GM18508 (cell line): Measurements from ENCODE around the gene DNAH2.
A peak's percentile ranks its signal among the peaks of the same experiment; 100 is the strongest.

Experiments
- ATAC-seq: cut with Tn5 transposase; IDR thresholded peaks from one replicate; pipeline ENCODE4 v1.9.1; 2021; ENCODE audit warnings: moderate number of reproducible peaks; ENCODE audit not compliant: insufficient read depth, unreplicated experiment

DNAH2 gene, protein sequence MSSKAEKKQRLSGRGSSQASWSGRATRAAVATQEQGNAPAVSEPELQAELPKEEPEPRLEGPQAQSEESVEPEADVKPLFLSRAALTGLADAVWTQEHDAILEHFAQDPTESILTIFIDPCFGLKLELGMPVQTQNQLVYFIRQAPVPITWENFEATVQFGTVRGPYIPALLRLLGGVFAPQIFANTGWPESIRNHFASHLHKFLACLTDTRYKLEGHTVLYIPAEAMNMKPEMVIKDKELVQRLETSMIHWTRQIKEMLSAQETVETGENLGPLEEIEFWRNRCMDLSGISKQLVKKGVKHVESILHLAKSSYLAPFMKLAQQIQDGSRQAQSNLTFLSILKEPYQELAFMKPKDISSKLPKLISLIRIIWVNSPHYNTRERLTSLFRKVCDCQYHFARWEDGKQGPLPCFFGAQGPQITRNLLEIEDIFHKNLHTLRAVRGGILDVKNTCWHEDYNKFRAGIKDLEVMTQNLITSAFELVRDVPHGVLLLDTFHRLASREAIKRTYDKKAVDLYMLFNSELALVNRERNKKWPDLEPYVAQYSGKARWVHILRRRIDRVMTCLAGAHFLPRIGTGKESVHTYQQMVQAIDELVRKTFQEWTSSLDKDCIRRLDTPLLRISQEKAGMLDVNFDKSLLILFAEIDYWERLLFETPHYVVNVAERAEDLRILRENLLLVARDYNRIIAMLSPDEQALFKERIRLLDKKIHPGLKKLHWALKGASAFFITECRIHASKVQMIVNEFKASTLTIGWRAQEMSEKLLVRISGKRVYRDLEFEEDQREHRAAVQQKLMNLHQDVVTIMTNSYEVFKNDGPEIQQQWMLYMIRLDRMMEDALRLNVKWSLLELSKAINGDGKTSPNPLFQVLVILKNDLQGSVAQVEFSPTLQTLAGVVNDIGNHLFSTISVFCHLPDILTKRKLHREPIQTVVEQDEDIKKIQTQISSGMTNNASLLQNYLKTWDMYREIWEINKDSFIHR (N-terminal part only)

DNA sequence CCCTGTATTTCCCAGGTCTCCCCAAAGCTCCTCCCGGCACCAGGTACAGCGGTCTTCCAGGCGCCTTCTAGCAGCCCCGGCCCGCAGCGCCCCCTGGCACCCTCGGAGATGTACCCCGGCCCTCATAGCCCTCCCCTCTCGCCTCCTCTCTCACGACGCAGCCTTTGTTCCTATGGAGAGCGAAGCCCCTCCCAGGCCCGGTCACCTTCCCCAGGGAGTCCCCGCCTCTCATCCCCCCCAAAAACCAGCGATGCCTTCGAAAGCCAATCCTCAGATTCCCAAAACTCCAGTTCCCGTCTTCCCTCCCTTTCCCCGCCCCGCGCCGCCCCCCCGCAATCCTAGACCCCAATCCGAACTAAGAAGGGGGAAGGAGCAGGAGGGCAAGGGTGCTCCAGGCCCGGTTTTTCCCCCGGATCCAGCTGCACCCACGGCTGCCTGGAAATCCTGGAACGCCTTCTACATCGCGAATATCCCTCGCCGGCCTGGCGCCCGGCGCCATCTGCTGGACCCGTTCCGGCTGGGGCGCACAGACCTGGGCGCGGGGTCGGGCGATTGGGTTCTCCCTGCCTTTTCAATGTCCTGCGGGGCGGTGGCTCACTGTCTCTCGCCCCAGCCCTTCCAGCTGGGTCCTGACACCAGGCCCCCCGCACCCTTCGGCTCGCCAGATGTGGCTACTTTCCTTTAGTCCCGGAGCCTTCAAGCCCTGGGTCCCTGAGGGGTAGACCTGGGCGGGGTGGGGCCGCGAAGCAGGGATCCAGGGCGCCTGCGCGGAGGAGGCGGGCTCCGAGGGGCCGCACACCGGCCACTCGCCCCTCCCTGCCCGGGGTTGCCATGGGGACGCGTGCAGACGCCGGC is at the start of gene DNAH2:
DNAH2 (plus strand) TSS at position 844 of the 855 bp plus-strand sequence. CDS start 1,991 bp downstream, outside the sequence.
- no peak for ATAC-seq

DNA sequence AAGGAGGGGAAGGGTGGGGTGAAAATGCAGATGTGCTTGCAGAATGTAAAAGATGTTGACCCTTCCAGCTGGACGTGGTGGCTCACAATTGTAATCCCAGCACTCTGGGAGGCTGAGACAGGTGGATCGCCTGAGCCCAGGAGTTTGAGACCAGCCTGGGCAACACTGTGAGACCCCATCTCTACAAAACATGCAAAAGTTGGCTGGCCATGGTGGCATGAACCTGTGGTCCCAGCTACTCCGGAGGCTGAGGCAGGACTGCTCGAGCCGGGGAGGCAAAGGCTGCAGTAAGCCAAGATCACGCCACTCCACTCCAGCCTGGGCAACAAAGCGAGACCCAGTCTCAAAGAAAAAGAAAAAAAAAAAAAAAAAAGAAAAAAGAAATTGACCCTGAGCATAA is 49.1 kb upstream of the DNAH2 start:
- ATAC-seq, result no peak

DNA sequence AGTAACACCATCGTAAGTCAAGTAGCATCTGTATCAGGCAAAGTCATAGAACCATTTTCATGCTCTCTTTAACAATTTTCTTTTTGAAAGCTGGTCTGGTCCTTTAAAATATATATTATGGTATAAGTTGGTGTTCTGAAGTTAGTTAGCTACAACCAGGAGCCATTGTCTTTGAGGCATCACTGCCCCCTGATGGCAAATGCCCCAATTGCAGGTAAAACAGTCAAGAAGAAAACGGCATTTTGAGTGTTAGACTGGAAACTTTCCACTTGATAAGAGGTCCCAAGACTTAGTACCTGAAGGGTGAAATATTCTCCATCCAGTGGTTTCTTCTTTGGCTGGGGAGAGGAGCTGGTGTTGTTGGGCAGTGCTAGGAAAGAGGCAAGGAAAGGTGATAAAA is 44.3 kb upstream of the DNAH2 start:
- no peak for ATAC-seq

DNA sequence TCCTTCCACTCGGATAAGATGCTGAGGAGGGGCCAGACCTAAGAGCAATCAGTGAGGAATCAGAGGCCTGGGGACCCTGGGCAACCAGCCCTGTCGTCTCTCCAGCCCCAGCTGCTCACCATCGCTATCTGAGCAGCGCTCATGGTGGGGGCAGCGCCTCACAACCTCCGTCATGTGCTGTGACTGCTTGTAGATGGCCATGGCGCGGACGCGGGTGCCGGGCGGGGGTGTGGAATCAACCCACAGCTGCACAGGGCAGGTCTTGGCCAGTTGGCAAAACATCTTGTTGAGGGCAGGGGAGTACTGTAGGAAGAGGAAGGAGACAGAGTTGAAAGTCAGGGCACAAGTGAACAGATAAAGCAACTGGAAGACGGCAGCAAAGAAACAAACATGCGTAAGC is 42.6 kb upstream of the DNAH2 start:
- no peak for ATAC-seq

DNA sequence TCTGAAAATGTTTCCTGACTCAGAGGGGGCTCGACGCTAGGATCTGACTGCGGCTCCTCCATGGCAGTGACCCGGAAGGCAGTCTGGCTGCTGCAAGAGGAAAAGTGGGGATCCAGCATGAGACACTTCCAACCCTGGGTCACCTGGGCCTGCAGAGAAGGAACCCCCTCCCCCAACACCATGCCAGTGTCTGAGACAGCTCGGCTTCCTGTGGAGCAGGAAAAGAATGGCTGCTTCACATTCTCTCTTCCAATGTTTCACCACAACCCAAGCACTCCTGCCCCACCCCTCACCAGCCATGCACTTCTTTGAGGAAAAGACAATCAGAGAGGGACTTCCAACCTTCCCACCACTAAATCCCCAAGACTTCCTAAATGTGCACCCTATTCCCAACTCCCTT is 41.0 kb upstream of the DNAH2 start:
- no peak for ATAC-seq

DNA sequence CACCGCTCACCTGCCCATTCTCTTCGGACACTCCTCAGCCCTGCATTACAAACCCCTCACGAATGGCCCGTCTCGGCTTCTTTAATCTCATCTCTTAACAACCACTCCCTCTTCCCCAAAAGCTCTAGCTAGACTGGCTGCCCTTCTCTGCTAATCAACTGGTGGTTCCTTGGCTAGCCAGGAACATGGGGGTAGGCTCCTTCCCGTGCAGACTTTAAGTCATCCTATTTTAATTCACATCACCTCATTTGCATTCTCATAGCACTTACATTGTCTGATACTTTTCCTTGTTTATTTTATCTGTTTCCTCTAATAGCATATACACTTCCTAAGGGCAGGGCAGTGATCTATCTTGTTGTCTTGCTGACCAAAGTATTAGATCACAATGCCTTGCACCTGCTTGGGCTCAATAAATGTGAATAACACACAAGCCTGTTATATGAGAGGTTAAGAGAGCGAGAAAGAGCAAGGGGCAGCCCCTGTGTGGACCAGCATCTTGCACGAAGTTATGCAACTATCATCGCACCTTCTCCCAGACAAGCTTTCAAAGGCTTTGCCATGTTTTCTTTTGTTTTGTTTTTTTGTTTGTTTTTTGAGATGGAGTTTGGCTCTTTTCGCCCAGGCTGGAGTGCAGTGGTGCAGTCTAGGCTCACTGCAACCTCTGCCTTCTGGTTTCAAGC is 40.0 kb upstream of the DNAH2 start:
- ATAC-seq, result no peak

DNA sequence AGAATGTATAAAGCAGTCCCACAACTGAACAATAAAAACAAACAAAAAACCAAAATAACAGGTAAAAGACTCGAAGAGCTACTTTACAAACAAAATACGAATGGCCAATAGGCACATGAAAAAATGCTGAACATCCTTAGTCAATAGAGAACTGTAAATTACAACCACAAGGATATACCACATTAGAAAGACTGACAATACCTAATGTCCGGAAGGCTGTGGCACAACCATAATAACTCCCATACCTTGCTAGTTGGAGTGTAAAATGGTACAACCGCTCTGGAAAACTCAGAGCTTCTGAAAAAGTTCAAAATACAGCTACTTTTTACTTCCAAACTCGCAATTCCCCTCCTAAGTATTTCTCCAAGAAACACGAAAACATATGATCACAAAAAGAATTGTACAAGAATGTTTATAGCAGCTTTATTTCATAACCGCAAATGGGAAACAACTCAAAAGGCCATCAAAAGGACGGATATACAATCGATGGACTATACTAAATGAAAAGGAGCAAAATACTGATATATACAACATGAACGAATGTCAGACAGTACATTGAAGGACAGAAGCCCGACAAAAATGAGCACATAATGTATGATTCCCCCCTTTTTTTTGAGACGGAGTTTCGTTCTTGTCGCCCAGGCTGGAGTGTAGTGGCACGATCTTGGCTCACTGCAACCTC is 32.6 kb upstream of the DNAH2 start:
- no peak for ATAC-seq

DNA sequence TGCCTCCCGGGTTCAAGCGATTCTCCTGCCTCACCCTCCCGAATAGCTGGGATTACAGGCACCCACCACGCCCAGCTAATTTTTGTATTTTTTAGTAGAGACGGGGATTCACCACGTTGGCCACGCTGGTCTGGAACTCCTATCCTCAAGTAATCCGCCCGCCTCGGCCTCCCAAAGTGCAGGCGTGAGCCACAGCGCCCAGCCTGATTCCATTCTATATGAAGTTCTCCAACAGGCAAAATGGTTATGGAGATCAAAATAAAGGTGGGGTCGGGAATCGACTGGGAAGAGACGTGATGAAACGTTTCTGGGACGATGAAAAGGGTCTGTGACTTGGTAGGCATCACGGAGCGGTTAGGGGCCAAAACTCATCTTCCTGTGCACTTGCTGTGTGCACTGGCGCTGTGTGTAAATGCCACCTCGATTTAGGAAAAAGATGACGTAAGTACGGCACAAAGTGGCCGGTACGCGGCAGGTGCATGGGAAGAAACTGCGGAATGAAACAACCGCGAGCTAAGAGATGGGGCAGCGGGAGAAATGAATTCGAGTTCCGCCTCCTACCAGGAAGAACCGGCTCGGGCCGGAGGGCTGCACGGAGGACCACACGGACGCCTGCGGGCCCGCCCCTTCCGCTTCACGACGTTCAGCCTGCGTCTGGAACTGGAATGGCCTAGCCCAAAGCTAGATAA is 31.9 kb upstream of the DNAH2 start:
- no peak for ATAC-seq

DNA sequence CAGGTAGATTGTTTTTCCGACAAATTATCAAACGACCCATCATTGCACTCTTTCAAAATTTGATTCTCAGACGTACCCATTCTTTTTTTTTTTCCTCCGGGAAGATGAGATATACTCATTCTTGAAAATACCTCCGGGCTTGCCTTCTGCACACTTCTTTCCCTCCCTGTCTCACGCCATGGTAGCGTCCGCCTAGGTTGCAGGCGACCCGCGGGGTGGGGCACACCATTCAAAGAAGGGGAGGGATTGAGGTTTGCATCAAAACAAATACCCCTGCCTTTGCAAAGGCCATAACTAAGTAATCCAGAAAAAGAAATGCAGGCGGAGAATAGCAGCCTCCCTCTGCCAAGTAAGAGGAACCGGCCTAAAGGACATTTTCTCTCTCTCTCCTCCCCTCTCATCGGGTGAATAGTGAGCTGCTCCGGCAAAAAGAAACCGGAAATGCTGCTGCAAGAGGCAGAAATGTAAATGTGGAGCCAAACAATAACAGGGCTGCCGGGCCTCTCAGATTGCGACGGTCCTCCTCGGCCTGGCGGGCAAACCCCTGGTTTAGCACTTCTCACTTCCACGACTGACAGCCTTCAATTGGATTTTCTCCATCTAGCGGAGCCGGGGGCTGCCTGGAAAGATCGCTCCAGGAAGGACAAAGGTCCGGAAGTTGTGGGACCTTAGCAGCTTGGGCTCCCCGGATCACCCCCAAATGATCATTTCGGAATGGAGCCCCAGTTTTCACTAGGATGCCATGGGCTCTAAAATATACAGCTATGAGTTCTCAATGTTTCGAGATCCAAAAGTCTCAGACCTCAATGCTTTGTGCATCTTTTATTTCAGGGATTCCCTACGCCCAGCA is 31.1 kb upstream of the DNAH2 start:
- ATAC-seq, result no peak

DNA sequence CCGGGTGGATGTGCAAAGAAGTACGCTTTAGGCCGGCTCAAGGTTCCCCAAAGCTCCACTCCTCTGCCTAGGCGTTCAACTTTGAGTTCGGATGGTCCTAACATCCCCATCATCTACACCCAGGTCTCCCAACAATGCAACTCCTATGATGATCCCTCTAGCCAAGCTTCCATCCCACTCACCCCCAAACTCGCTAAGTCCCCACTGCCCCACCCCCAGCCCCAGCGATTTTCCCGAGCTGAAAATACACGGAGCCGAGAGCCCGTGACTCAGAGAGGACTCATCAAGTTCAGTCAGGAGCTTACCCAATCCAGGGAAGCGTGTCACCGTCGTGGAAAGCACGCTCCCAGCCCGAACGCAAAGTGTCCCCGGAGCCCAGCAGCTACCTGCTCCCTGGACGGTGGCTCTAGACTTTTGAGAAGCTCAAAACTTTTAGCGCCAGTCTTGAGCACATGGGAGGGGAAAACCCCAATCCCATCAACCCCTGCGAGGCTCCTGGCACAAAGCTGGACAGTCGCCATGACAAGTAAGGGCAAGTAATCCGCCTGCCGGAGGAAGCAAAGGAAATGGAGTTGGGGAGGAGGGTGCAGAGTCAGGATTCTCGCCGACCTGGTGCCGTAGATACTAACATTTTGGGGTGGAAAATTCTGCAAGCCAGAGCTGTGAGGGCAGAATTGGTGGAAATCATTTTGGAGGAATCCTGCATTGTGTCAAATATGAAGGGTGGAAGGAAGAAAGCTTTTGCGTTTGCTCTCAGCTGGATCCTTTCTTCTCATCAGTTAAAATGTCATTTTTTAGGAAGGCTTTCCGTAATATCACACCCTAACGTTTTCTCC is 30.3 kb upstream of the DNAH2 start, which contains the start of gene TP53:
TP53 (minus strand) TSS at position 419 of the 836 bp plus-strand sequence. CDS start 10,896 bp downstream, outside the sequence.
- no peak for ATAC-seq

DNA sequence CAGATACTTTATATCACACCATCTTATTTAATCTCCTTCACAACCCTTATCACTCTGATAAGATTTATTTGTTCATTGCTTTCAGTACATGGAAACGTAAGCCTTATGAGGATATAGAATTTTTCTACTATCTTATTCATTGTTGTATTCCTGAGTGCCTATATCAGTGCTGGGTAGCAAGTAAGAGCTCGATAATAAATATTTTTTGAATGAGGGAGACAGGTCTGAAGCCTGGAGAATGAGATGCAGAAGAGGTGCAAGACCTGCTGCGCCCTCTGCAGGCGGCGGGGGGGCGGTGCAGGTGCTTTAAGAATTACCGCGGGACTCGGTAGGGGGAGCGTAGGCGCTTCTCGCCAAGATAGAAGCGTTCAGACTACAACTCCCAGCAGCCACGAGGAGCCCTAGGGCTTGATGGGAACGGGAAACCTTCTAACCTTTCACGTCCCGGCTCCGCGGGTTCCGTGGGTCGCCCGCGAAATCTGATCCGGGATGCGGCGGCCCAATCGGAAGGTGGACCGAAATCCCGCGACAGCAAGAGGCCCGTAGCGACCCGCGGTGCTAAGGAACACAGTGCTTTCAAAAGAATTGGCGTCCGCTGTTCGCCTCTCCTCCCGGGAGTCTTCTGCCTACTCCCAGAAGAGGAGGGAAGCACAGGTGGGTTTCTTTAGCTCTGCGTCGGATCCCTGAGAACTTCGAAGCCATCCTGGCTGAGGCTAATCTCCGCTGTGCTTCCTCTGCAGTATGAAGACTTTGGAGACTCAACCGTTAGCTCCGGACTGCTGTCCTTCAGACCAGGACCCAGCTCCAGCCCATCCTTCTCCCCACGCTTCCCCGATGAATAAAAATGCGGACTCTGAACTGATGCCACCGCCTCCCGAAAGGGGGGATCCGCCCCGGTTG is 29.4 kb upstream of the DNAH2 start, which contains the start of gene WRAP53:
WRAP53 (plus strand) TSS at position 570 of the 900 bp plus-strand sequence; CDS start at position 742, 172 bp downstream.
- peak; percentile 42 for ATAC-seq

DNA sequence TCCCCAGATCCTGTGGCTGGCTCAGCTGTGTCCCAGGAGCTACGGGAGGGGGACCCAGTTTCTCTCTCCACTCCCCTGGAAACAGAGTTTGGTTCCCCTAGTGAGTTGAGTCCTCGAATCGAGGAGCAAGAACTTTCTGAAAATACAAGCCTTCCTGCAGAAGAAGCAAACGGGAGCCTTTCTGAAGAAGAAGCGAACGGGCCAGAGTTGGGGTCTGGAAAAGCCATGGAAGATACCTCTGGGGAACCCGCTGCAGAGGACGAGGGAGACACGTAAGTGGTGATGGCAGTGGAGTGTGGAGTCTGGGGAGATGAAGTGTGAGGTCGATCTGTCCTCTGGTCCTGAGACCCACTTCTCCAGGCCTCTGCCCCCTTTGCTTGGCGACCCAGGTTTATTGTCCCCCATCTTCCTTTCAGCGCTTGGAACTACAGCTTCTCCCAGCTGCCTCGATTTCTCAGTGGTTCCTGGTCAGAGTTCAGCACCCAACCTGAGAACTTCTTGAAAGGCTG is 28.7 kb upstream of the DNAH2 start:
- ATAC-seq, result no peak

DNA sequence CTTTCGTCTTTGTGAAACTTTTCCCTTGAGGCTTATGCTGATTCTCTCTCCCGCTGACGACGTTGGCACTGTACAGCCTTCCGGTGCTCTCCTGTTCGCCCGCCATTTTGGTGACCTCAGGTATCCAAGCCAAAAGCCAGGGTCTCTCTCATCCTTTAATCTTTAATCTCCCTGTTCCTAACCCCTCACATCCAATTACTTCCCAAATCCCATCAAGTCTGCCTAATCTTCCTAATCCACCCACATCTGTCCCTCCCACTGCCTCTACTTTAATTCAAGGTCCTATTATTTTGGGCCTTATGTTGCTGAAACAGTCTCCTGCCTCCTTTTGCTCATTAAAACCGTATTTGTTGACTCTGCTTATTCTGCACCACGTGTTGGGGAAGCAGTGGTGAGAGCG is 22.0 kb upstream of the DNAH2 start:
- ATAC-seq, result no peak

DNA sequence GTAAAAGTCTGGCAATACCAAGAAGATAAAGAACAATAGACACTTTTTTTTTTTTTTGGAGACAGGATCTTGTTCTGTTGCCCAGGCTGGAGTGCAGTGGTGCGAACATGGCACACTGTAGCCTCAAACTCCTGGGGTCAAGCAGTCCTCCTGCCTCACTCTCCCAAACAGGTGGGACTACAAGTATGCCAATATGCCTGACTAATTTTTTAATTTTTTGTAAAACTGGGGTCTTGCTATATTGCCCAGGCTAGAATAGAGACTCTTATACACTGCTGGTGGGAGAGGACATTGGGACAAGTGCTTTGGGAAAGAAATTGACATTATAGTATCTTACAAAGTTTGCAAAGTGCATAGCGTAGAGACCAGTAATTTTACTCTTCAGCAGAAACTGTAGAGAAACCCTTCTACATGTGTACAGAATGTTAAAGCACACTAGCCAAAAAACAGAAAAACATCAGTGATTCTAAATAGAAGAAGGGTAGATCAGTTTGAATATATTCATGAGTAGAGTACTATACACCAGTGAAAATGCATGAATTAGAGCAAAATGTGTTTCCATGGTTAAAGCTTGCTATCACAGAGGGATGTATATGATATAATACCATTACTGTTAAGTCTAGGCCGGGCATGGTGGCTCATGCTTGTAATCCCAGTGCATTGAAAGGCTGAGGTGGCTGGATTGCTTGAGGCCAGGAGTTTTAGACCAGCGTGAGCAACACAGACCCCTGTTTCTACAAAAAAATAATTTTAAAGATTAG is 19.5 kb upstream of the DNAH2 start:
- no peak for ATAC-seq

DNA sequence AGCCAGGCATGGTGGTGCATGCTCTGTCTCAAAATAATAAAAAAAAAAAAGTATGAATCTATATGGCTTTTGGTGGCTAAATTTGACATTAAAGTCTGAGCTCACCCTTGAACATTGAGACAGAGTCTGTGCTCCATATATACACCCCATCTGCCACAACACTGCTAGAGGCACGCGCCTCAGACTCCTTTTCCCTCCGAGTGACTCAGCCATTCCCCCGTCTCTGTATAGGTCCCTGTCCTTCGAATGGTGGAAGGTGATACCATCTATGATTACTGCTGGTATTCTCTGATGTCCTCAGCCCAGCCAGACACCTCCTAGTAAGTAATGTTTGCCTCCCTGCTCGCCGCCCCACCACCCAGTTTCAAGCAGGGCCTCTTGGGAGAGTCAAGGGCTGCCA is 17.0 kb upstream of the DNAH2 start:
- no peak for ATAC-seq
